Erythroblast (primary cell): ENCODE measurements around the gene EYA2.

Experiments used
- GATA1 ChIP-seq: IDR thresholded peaks from 2 replicates; pipeline ENCODE4 v1.6.1; 2011; ENCODE audit warnings: low read depth, mild to moderate bottlenecking, control low read depth, low read length, moderate library complexity
- POLR2A ChIP-seq: IDR thresholded peaks from 2 replicates; pipeline ENCODE4 v1.6.1; 2011; ENCODE audit warnings: mild to moderate bottlenecking, low read length

DNA sequence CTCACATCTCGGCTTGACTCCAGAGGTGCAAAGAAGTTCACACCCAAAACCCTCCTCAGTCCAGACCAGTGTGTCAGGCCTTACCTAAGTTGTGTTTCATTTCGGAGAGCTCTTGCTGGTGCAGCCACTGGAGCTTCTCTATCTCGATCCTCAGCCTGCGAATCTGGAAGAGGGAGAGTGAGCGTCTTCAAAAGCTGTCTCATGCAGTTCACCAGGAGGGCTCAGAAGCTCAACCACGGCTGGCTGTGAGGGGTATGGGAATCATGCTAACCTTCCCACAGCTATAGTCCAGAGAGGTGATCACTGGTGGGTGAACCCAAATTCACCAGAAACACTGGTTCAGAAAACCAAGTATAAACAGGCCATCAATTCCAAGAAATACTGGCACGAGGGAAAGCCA is 332.5 kb downstream of the EYA2 start:
- TF ChIP-seq POLR2A (no peak), GATA1 (no peak)
